Measurements from ENCODE around the gene ERC1.

ERC1 gene

DNA sequence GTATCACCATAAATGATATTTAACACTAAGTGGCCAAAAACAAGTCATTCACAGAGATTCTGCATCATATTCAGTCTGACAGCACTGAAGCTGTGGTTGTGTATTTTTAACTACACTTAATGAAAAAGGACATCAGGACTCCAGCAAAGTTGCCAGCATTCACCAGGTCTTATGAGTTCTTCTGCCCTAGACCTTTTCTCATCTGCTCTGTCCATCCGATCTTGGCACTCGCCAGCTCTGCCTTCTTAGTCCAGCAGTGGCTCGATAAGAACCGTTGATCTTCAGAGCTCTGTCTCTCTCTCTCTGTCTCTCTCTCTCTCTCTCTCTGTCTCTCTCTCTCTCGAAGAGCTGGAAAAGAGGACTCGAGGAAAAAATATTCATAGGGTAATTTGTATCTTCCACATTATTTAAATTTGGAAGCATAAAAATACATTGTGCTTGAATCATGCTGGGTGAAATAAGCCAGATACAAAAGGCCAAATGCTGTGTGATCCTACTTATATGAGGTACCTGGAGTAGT, 371.2 kb downstream of the ERC1 start:
- Histone ChIP-seq H3K27ac (ENCODE audit: low read length) (no peak overlapping the region), H3K4me2 (ENCODE audit: low read depth, low read length) (no peak overlapping the region), H4K20me1 (ENCODE audit: insufficient read depth, low read length) (no peaks in the 10 kb centered on the region), H3K9me3 (replicated peaks; ENCODE audit: insufficient read depth, low read length) (no peaks in the 10 kb centered on the region), H3K9me2 (replicated peaks; ENCODE audit: insufficient read depth, low read length) (no peaks in the 10 kb centered on the region), H3F3A (ENCODE audit: insufficient read depth, low read length) (no peaks in the 10 kb centered on the region), H3K4me1 (ENCODE audit: low read length) (no peaks in the 10 kb centered on the region), H3K27me3 (replicated peaks; ENCODE audit: insufficient read depth, low read length) (no peaks in the 10 kb centered on the region), H3K36me3 (replicated peaks; ENCODE audit: insufficient read depth, low read length) (no peaks in the 10 kb centered on the region), H3K9ac (ENCODE audit: low read length) (no peak overlapping the region), H2AFZ (ENCODE audit: low read length) (no peak overlapping the region), H3K4me3 (ENCODE audit: low read length) (no peak overlapping the region), H3K79me2 (ENCODE audit: low read length) (no peaks in the 10 kb centered on the region)
- TF ChIP-seq, protein P1, sequence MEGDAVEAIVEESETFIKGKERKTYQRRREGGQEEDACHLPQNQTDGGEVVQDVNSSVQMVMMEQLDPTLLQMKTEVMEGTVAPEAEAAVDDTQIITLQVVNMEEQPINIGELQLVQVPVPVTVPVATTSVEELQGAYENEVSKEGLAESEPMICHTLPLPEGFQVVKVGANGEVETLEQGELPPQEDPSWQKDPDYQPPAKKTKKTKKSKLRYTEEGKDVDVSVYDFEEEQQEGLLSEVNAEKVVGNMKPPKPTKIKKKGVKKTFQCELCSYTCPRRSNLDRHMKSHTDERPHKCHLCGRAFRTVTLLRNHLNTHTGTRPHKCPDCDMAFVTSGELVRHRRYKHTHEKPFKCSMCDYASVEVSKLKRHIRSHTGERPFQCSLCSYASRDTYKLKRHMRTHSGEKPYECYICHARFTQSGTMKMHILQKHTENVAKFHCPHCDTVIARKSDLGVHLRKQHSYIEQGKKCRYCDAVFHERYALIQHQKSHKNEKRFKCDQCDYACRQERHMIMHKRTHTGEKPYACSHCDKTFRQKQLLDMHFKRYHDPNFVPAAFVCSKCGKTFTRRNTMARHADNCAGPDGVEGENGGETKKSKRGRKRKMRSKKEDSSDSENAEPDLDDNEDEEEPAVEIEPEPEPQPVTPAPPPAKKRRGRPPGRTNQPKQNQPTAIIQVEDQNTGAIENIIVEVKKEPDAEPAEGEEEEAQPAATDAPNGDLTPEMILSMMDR (IDR thresholded peaks at IDR 0.05; ENCODE audit: low read length) = no peak
- no peak for TF ChIP-seq EZH2 (optimal IDR thresholded peaks at IDR 0.05; ENCODE audit: low read depth, low read length)
- no peak for TF ChIP-seq EZH2phosphoT487 (IDR thresholded peaks at IDR 0.05; ENCODE audit: low read length)
- no peak for DNase-seq

GRCh38 chr12:1365703-1366102, 374.7 kb downstream of the ERC1 start:
- Histone ChIP-seq H3K4me3 (ENCODE audit: low read length) (no peak overlapping the region), H3K79me2 (ENCODE audit: low read length) (no peaks in the 10 kb centered on the region), H3K9me3 (replicated peaks; ENCODE audit: insufficient read depth, low read length) (no peaks in the 10 kb centered on the region), H3K9me2 (replicated peaks; ENCODE audit: insufficient read depth, low read length) (no peaks in the 10 kb centered on the region), H3K36me3 (replicated peaks; ENCODE audit: insufficient read depth, low read length) (no peaks in the 10 kb centered on the region), H3K27me3 (replicated peaks; ENCODE audit: insufficient read depth, low read length) (no peaks in the 10 kb centered on the region), H3K9ac (ENCODE audit: low read length) (no peak overlapping the region), H2AFZ (ENCODE audit: low read length) (no peak overlapping the region), H3K27ac (ENCODE audit: low read length) (no peak overlapping the region), H3K4me1 (ENCODE audit: low read length) (no peaks in the 10 kb centered on the region), H4K20me1 (ENCODE audit: insufficient read depth, low read length) (no peaks in the 10 kb centered on the region), H3F3A (ENCODE audit: insufficient read depth, low read length) (no peaks in the 10 kb centered on the region), H3K4me2 (ENCODE audit: low read depth, low read length) (no peak overlapping the region)
- no peak for DNase-seq
- TF ChIP-seq EZH2 (optimal IDR thresholded peaks at IDR 0.05; ENCODE audit: low read depth, low read length) = no peak
- no peak for TF ChIP-seq EZH2phosphoT487 (IDR thresholded peaks at IDR 0.05; ENCODE audit: low read length)
- TF ChIP-seq, protein P1 (IDR thresholded peaks at IDR 0.05; ENCODE audit: low read length) = no peak

- H3F3A ChIP-seq (ENCODE audit: insufficient read depth, low read length) = no peaks in the 10 kb centered on the region
- no peaks in the 10 kb centered on the region for H3K36me3 ChIP-seq (replicated peaks; ENCODE audit: insufficient read depth, low read length)
- no peaks in the 10 kb centered on the region for H3K79me2 ChIP-seq (ENCODE audit: low read length)
- H3K4me1 ChIP-seq (ENCODE audit: low read length) = no peaks in the 10 kb centered on the region
- DNase-seq = no peak
- H3K9me2 ChIP-seq (replicated peaks; ENCODE audit: insufficient read depth, low read length) = no peaks in the 10 kb centered on the region
- H3K4me3 ChIP-seq (ENCODE audit: low read length) = no peak overlapping the region
- no peak overlapping the region for H3K27ac ChIP-seq (ENCODE audit: low read length)
- H3K9me3 ChIP-seq (replicated peaks; ENCODE audit: insufficient read depth, low read length) = no peaks in the 10 kb centered on the region
- H3K9ac ChIP-seq (ENCODE audit: low read length) = no peak overlapping the region
- no peaks in the 10 kb centered on the region for H3K27me3 ChIP-seq (replicated peaks; ENCODE audit: insufficient read depth, low read length)
- H3K4me2 ChIP-seq (ENCODE audit: low read depth, low read length) = no peak overlapping the region
- H4K20me1 ChIP-seq (ENCODE audit: insufficient read depth, low read length) = no peaks in the 10 kb centered on the region
- no peak overlapping the region for H2AFZ ChIP-seq (ENCODE audit: low read length)
- TF ChIP-seq EZH2phosphoT487 (IDR thresholded peaks at IDR 0.05; ENCODE audit: low read length) = no peak
Measured at GRCh38 chr12:1367331-1368291, 376.6 kb downstream of the ERC1 start.

DNA sequence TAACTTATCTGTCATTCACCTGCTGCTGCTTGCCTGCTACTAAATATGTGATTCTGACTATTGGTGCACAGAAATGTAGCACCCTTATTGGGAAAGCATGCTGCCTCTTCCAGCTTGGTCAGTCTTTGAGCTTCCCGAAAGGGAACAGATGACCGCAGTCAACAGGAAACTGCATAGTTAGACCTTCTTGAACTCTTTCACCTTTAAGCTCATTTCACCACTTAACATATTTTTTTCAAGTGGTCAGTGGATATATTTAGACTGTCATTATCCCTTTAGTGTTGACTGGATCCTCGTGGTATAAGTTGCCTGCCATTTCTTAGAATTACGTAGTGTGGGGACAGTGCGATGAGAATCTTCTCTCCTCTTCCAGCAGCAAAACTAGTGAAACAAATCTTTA, 378.4 kb downstream of the ERC1 start:
- Histone ChIP-seq H3K79me2 (ENCODE audit: low read length) (no peaks in the 10 kb centered on the region), H3K9me2 (replicated peaks; ENCODE audit: insufficient read depth, low read length) (no peaks in the 10 kb centered on the region), H3K4me1 (ENCODE audit: low read length) (no peaks in the 10 kb centered on the region), H3K4me3 (ENCODE audit: low read length) (no peak overlapping the region), H3K36me3 (replicated peaks; ENCODE audit: insufficient read depth, low read length) (no peaks in the 10 kb centered on the region), H2AFZ (ENCODE audit: low read length) (no peak overlapping the region), H3K27me3 (replicated peaks; ENCODE audit: insufficient read depth, low read length) (no peaks in the 10 kb centered on the region), H3K4me2 (ENCODE audit: low read depth, low read length) (no peak overlapping the region), H4K20me1 (ENCODE audit: insufficient read depth, low read length) (no peaks in the 10 kb centered on the region), H3K9me3 (replicated peaks; ENCODE audit: insufficient read depth, low read length) (no peaks in the 10 kb centered on the region), H3K27ac (ENCODE audit: low read length) (no peak overlapping the region), H3K9ac (ENCODE audit: low read length) (no peak overlapping the region), H3F3A (ENCODE audit: insufficient read depth, low read length) (no peaks in the 10 kb centered on the region)
- DNase-seq = no peak
- TF ChIP-seq, protein P1 (IDR thresholded peaks at IDR 0.05; ENCODE audit: low read length) = no peak
- TF ChIP-seq EZH2phosphoT487 (IDR thresholded peaks at IDR 0.05; ENCODE audit: low read length) = no peak
- TF ChIP-seq EZH2 (optimal IDR thresholded peaks at IDR 0.05; ENCODE audit: low read depth, low read length) = no peak

All from MM.1S (cell line).